Small intestine (tissue), 7 donors: ENCODE measurements around the gene ELMOD3. TPM values are rescaled to one million over a fixed set of nuclear protein-coding genes. Genes with fewer than 3 reads are reported as not detected.
"Not testable (repeated sequence)": the region's sequence is repeated elsewhere in the genome, so short reads cannot be mapped to it uniquely, and the experiment has no call there.

Experiments used
- DNase-seq, 2 donors: peaks; one replicate each; pipeline versions ENCODE4 v3.0.0 to v3.0.0-alpha.2; 2013
- FAIRE-seq: peaks from 2 replicates; lab custom pipeline; 2012; peaks lifted over from hg19 to GRCh38; lab: Jason Lieb, UNC
- H3K27ac ChIP-seq, 3 donors: one replicate each; pipeline ENCODE4 v1.5.1; 2013; ENCODE audit warnings: low read length in 2 of 3, mild to moderate bottlenecking in 2 of 3, control low read depth in 1 of 3, inconsistent platforms in 1 of 3, low read depth in 1 of 3, moderate library complexity in 1 of 3
- H3K27me3 ChIP-seq, 3 donors: one replicate each; pipeline ENCODE4 v1.6.1; 2013; ENCODE audit warnings: low read length in 3 of 3, inconsistent platforms in 1 of 3; ENCODE audit not compliant: control insufficient read depth in 3 of 3, insufficient read depth in 3 of 3
- H3K36me3 ChIP-seq, 3 donors: one replicate each; pipeline ENCODE4 v1.6.1; 2013; ENCODE audit warnings: low read length in 3 of 3, inconsistent platforms in 1 of 3, low read depth in 1 of 3, mild to moderate bottlenecking in 1 of 3, moderate library complexity in 1 of 3; ENCODE audit not compliant: control insufficient read depth in 3 of 3, insufficient read depth in 2 of 3
- H3K4me1 ChIP-seq, 3 donors: one replicate each; pipeline ENCODE4 v1.6.1; 2013; ENCODE audit warnings: low read length in 2 of 3, inconsistent platforms in 1 of 3, low read depth in 1 of 3, mild to moderate bottlenecking in 1 of 3, moderate library complexity in 1 of 3; ENCODE audit not compliant: control insufficient read depth in 3 of 3, insufficient read depth in 2 of 3
- H3K4me3 ChIP-seq, 3 donors: one replicate each; pipeline ENCODE4 v1.5.1; 2013; ENCODE audit warnings: low read length in 3 of 3, control low read depth in 1 of 3, inconsistent platforms in 1 of 3, low read depth in 1 of 3, mild to moderate bottlenecking in 1 of 3, moderate library complexity in 1 of 3
- H3K9me3 ChIP-seq, 2 donors: one replicate each; pipeline ENCODE4 v1.6.1; 2013; ENCODE audit warnings: low read depth in 1 of 2, low read length in 1 of 2; ENCODE audit not compliant: control insufficient read depth in 2 of 2, insufficient read depth in 1 of 2
- WGBS, 3 donors: extraction: QIAGEN DNeasy Blood & Tissue Kit; methylation state at CpG; one replicate each; pipeline ENCODE4 v1.1.7; 2013; 5-methylcytosine and 5-hydroxymethylcytosine counted together
- polyA plus RNA-seq, 4 donors: library from polyadenylated mRNA; stranded (reverse) in 3 of 4; unstranded in 1 of 4; fragments of 200-250 nt in 3 of 4; fragments of 120-200 nt in 1 of 4; gene quantifications; one replicate each; pipeline versions ENCODE4 v1.2.1 to v1.2.3, GENCODE V29; 2013
- donor health status: healthy with polysubstance abuse.
- donor health status: control.
- donor health status: control.
- donor health status: Bipolar disorder and iron deficiency.
- donor health status: healthy.

ELMOD3 gene
- polyA plus RNA-seq, 4 donors: 16.1 to 36.9 (median 22.5) TPM

GRCh38 chr2:85369500-85369899 lies 14.9 kb downstream of the ELMOD3 start:
- FAIRE-seq: no peak
- Histone ChIP-seq H3K36me3 (peaks cover 0 to 36% (median 3%) of the 10 kb centered on the region in 3 donors), H3K9me3 (no peaks in the 10 kb centered on the region), H3K27ac (no peak overlapping the region), H3K4me1 (peaks cover 0 to 14% (median 0%) of the 10 kb centered on the region in 3 donors), H3K4me3 (no peak overlapping the region), H3K27me3 (no peaks in the 10 kb centered on the region)
- WGBS, 3 donors: 72 to 84% (median 82%) methylated on average over 5 of the region's 5 CpGs
- peak in 1 of 2 donors; percentile 46 for DNase-seq

- Histone ChIP-seq H3K4me1 (peaks cover 0 to 7% (median 0%) of the 10 kb centered on the region in 3 donors), H3K27ac (no peak overlapping the region), H3K9me3 (no peaks in the 10 kb centered on the region), H3K4me3 (no peak overlapping the region), H3K36me3 (peaks cover 0 to 41% (median 5%) of the 10 kb centered on the region in 3 donors), H3K27me3 (no peaks in the 10 kb centered on the region)
- no peak for FAIRE-seq
- 95 to 97% (median 97%) methylated on average over 11 of the region's 11 CpGs for WGBS, 3 donors
- DNase-seq: no peak
Observed at GRCh38 chr2:85371045-85371444, 16.5 kb downstream of the ELMOD3 start.

- no peak for DNase-seq
- Histone ChIP-seq H3K27ac (no peak overlapping the region), H3K4me3 (no peak overlapping the region), H3K4me1 (no peaks in the 10 kb centered on the region), H3K9me3 (peaks cover 0 to 11% of the 10 kb centered on the region in 2 donors), H3K27me3 (no peaks in the 10 kb centered on the region), H3K36me3 (peaks cover 5 to 40% (median 12%) of the 10 kb centered on the region in 3 donors)
- no peak for FAIRE-seq
- WGBS, 3 donors: 93 to 98% (median 96%) methylated on average over 5 of the region's 5 CpGs
Observed at GRCh38 chr2:85376291-85377065, 21.9 kb downstream of the ELMOD3 start.

DNA sequence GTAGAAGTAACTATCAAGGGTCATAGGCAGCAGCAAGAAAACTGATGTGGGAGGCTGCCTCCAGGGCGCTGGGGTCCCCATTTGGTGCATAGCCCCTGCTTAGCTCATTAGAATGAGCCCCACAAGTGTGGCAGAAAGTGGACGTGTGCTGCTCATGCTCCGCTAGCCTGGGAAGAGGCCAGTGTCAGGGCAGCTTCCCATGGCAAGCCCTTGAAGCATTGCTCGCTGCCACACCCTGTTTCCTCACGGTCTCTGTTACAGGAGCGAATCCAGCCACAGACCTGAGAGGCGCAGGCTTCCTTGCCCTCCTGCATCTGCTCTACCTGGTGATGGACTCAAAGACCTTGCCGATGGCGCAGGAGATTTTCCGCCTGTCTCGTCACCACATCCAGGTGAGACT lies 22.5 kb downstream of the ELMOD3 start:
- no peak overlapping the region for H3K27ac ChIP-seq
- WGBS, 3 donors: 91 to 97% (median 94%) methylated on average over 11 of the region's 11 CpGs
- no peak for DNase-seq

DNA sequence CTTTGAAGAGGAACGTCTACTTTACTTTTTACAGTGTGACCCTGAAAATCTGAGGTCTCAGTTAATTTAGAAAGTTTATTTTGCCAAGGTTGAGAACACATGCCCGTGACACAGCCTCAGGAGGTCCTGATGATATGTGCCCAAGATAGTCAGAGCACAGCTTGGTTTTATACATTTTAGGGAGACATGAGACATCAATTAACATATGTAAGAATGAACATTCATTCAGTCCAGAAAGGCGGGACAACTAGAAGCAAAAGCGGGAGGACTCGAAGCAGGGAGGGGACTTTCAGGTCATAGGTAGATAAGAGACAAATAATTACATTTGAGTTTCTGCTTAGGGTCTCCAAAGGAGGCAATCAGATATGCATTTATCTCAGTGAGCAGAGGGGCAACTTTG lies 23.7 kb downstream of the ELMOD3 start:
- Histone ChIP-seq H3K4me1 (no peaks in the 10 kb centered on the region), H3K4me3 (no peak overlapping the region), H3K36me3 (peaks cover 5 to 48% (median 12%) of the 10 kb centered on the region in 3 donors), H3K9me3 (peaks cover 0 to 11% of the 10 kb centered on the region in 2 donors), H3K27ac (no peak overlapping the region), H3K27me3 (no peaks in the 10 kb centered on the region)
- FAIRE-seq: no peak
- 90 to 94% (median 93%) methylated on average over 5 of the region's 5 CpGs for WGBS, 3 donors
- DNase-seq: no peak

More for the DNA sequence above, 22.5 kb downstream of the ELMOD3 start:
- Histone ChIP-seq H3K4me1 (no peaks in the 10 kb centered on the region), H3K4me3 (no peak overlapping the region), H3K9me3 (peaks cover 0 to 11% of the 10 kb centered on the region in 2 donors), H3K36me3 (peaks cover 5 to 42% (median 12%) of the 10 kb centered on the region in 3 donors), H3K27me3 (no peaks in the 10 kb centered on the region)
- FAIRE-seq: no peak

GRCh38 chr2:85380048-85380447 lies 25.5 kb downstream of the ELMOD3 start:
- Histone ChIP-seq H3K36me3 (peaks cover 5 to 48% (median 12%) of the 10 kb centered on the region in 3 donors), H3K4me1 (no peaks in the 10 kb centered on the region), H3K9me3 (peaks cover 0 to 11% of the 10 kb centered on the region in 2 donors), H3K27me3 (no peaks in the 10 kb centered on the region), H3K4me3 (no peak overlapping the region), H3K27ac (no peak overlapping the region)
- 83 to 90% (median 84%) methylated on average over 1 of the region's 1 CpG for WGBS, 3 donors
- DNase-seq (no peak), FAIRE-seq (no peak)

DNA sequence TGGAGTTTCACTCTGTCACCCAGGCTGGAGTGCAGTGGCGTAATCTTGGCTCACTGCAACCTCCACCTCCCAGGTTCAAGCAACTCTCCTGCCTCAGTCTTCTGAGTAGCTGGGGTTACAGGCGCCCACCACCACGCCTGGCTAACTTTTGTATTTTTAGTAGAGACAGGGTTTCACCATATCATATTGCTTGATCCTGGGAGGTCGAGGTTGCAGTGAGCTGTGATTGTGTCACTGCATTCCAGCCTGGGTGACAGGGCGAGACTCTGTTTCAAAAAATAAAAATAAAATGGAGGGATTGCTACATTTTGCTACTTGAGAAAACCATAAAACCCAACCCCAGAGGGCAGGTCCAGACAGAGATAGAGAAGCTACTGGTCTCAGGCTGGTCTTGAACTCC lies 28.6 kb downstream of the ELMOD3 start:
- H3K4me1 ChIP-seq, DNase-seq, H3K4me3 ChIP-seq, H3K27me3 ChIP-seq, FAIRE-seq, H3K27ac ChIP-seq: not testable (repeated sequence)
- H3K36me3 ChIP-seq: peaks cover 4 to 49% (median 9%) of the 10 kb centered on the region in 3 donors
- H3K9me3 ChIP-seq: peaks cover 0 to 11% of the 10 kb centered on the region in 2 donors
- 94 to 95% (median 95%) methylated on average over 5 of the region's 5 CpGs for WGBS, 3 donors

DNA sequence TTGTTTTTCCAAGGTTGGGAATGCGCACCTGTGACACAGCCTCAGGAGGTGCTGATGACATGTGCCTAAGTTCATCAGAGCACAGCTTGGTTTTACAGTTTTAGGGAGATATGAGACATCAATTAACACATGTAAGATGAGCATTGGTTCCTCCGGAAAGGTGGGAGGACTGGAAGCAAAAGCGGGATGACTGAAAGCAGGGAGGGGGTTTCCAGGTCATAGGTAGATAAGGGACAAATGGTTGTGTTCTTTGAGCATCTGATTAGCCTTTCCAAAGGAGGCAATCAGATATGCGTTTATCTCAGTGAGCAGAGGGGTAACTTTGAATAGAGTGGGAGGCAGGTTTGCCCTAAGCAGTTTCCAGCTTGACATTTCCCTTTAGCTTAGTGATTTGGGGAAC lies 29.3 kb downstream of the ELMOD3 start:
- Histone ChIP-seq H3K27me3 (no peaks in the 10 kb centered on the region), H3K4me1 (no peaks in the 10 kb centered on the region), H3K27ac (no peak overlapping the region), H3K36me3 (peaks cover 6 to 49% (median 8%) of the 10 kb centered on the region in 3 donors), H3K9me3 (peaks cover 0 to 11% of the 10 kb centered on the region in 2 donors), H3K4me3 (no peak overlapping the region)
- 89 to 91% (median 90%) methylated on average over 4 of the region's 4 CpGs for WGBS, 3 donors
- DNase-seq (no peak), FAIRE-seq (no peak)
